ENCODE data around the gene CTNNAL1. TPM values are rescaled to one million over a fixed set of nuclear protein-coding genes. Genes with fewer than 3 reads are reported as not detected.
"Not testable (repeated sequence)": the region's sequence is repeated elsewhere in the genome, so short reads cannot be mapped to it uniquely, and the experiment has no call there.

Gene CTNNAL1
- total RNA-seq, 6 experiments from 2014 or later, result 12.0 to 26.4 (median 20.3) TPM

DNA sequence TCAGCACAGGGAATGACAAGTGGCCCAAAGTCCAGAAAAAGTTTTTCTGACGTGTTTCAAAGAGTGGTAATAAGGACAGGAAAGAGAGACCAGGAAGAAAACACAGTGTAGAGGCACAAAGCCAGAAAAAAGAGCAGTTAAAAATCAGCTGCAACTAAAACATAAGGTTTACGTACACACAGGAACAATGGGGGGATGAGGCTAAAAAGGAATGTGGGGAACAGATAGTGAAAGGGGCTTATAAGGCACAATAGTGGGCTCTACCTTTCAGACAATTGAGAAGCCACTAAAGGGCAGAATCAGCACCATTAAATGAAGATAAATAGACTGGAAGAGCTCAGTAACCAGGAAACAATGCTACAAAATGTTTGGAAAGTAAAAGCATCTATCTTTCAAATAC, 84.9 kb downstream of the CTNNAL1 start:
- WGBS (ENCODE audit: insufficient coverage, low coverage, low lambda C conversion rate, missing lambda C conversion rate), result 93% methylated on average over 2 of the region's 2 CpGs
- no peak for ATAC-seq

DNA sequence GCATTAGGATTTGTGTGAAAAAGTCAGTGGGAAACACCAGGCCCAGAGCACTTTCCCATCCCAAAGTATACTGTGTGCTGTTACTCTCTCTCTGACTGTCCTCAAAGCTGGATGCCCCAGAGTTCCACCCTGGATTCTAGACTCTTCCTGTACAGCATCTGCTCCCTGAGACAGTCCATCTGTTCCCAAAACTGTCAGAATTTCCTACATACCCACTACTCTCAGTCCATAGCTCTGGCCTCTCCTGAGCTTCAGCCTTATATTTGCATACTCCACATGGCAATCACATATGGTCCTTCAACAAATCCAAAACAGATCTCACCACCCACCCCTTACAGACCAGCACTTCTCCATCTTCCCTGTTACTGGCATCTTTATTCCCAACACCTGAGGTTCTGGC, 88.8 kb downstream of the CTNNAL1 start:
- no peak for DNase-seq
- Histone ChIP-seq H3K9me3 (no peaks in the 10 kb centered on the region), H3K27ac (no peak overlapping the region), H3K4me1 (peaks cover 0 to 7% (median 2%) of the 10 kb centered on the region in 4 donors), H3K27me3 (no peaks in the 10 kb centered on the region), H3K36me3 (peaks cover 0 to 69% (median 13%) of the 10 kb centered on the region in 4 donors), H3K4me3 (no peak overlapping the region)
- no peak for ATAC-seq
- intact Hi-C loops (cut with DNase I), result no loop called here
- TF ChIP-seq POLR2A (IDR thresholded peaks at IDR 0.05), result no peak
- TF ChIP-seq, protein P1, sequence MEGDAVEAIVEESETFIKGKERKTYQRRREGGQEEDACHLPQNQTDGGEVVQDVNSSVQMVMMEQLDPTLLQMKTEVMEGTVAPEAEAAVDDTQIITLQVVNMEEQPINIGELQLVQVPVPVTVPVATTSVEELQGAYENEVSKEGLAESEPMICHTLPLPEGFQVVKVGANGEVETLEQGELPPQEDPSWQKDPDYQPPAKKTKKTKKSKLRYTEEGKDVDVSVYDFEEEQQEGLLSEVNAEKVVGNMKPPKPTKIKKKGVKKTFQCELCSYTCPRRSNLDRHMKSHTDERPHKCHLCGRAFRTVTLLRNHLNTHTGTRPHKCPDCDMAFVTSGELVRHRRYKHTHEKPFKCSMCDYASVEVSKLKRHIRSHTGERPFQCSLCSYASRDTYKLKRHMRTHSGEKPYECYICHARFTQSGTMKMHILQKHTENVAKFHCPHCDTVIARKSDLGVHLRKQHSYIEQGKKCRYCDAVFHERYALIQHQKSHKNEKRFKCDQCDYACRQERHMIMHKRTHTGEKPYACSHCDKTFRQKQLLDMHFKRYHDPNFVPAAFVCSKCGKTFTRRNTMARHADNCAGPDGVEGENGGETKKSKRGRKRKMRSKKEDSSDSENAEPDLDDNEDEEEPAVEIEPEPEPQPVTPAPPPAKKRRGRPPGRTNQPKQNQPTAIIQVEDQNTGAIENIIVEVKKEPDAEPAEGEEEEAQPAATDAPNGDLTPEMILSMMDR (IDR thresholded peaks at IDR 0.05), result no peak

More for the DNA sequence above, 84.9 kb downstream of the CTNNAL1 start:
- H3K4me3 ChIP-seq, result no peak overlapping the region
- no peak for TF ChIP-seq POLR2A (IDR thresholded peaks at IDR 0.05)
- TF ChIP-seq, protein P1 (IDR thresholded peaks at IDR 0.05), result no peak
- no peak for DNase-seq
- H3K4me1 ChIP-seq, result peaks cover 0 to 9% (median 4%) of the 10 kb centered on the region in 4 donors
- intact Hi-C loops (cut with DNase I), result no loop called here
- H3K27me3 ChIP-seq, result no peaks in the 10 kb centered on the region
- no peak overlapping the region for H3K27ac ChIP-seq
- no peaks in the 10 kb centered on the region for H3K9me3 ChIP-seq
- peaks cover 0 to 60% (median 11%) of the 10 kb centered on the region in 4 donors for H3K36me3 ChIP-seq

DNA sequence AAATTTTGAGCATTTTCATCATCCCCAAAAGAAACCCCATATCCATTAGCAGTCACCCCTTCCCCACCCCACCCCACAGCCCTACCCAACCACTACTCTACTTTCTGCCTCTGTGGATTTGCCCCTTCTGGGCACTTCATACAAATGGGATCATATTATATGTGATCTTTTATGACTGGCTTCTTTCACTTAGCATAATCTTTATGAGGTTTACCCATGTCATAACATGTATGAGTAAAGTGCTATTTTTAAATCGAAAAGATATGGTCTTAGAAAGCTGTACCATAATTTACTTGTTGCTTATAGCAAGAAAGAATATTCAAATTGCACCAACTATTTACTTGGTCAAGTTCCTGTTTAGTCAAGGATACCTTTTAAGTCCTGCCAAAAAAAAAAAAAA, 92.1 kb downstream of the CTNNAL1 start:
- H3K27me3 ChIP-seq, result no peaks in the 10 kb centered on the region
- peaks cover 0 to 59% (median 8%) of the 10 kb centered on the region in 4 donors for H3K36me3 ChIP-seq
- no peaks in the 10 kb centered on the region for H3K9me3 ChIP-seq
- H3K4me3 ChIP-seq, result no peak overlapping the region
- no peak for TF ChIP-seq POLR2A (IDR thresholded peaks at IDR 0.05)
- TF ChIP-seq, protein P1 (IDR thresholded peaks at IDR 0.05), result no peak
- DNase-seq (no peak), ATAC-seq (no peak)
- H3K4me1 ChIP-seq, result peaks cover 0 to 13% (median 2%) of the 10 kb centered on the region in 4 donors
- intact Hi-C loops (cut with DNase I), result no loop called here
- no peak overlapping the region for H3K27ac ChIP-seq
- 67% methylated on average over 1 of the region's 1 CpG for WGBS (ENCODE audit: insufficient coverage, low coverage, low lambda C conversion rate, missing lambda C conversion rate)

DNA sequence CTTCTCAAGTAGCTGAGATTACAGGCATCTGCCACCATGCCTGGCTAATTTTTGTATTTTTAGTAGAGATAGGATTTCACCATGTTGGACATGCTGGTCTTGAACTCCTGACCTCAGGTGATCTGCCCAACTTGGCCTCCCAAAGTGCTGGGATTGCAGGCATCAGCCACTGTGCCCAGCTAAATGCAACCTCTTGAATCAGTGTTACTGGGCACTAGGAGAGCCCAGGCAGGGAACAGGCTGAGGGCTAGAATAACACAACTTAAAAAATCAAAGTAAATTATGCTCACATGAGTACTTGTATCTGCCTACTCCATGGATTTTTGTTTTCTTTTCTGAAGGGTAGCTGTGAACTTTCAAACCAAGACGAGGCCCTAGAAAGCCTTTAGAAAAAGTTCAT, 92.9 kb downstream of the CTNNAL1 start:
- H3K27me3 ChIP-seq; intact Hi-C loops (cut with DNase I); ATAC-seq; H3K9me3 ChIP-seq; H3K4me3 ChIP-seq; DNase-seq: not testable (repeated sequence)
- Histone ChIP-seq H3K36me3 (peaks cover 0 to 59% (median 7%) of the 10 kb centered on the region in 4 donors), H3K4me1 (peaks cover 0 to 13% (median 2%) of the 10 kb centered on the region in 4 donors), H3K27ac (peak overlapping the region in 1 of 3 donors; percentile 56)
- 90% methylated on average over 1 of the region's 1 CpG for WGBS (ENCODE audit: insufficient coverage, low coverage, low lambda C conversion rate, missing lambda C conversion rate)

DNA sequence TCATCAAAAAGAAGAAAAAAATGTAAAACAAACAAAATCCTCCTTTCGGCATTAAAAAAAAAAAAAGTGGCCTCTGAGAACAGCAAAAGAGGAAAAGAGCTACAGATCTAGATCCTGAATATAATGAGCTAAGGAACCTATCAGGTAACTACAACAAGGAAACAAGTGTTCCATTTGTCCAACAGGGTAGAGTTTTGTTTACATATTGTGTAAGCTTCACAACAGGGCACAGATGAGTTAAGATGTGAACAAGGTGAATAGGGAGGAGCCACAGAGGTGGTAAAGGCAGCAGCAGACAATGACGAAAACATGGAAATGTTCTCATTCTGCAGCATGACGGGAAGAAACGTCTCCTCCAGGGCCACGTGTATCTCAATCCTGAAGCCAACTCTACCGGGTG, 93.8 kb downstream of the CTNNAL1 start:
- H3K36me3 ChIP-seq, result peaks cover 0 to 61% (median 9%) of the 10 kb centered on the region in 4 donors
- H3K27ac ChIP-seq, result peak overlapping the region in 1 of 3 donors; percentile 56
- intact Hi-C loops (cut with DNase I), result no loop called here
- H3K4me3 ChIP-seq, result no peak overlapping the region
- peak; percentile 97 to 99 (median 98) for ATAC-seq
- H3K9me3 ChIP-seq, result no peaks in the 10 kb centered on the region
- peaks cover 0 to 13% (median 2%) of the 10 kb centered on the region in 4 donors for H3K4me1 ChIP-seq
- no peak for DNase-seq
- 31% methylated on average over 6 of the region's 6 CpGs for WGBS (ENCODE audit: insufficient coverage, low coverage, low lambda C conversion rate, missing lambda C conversion rate)
- no peaks in the 10 kb centered on the region for H3K27me3 ChIP-seq
- TF ChIP-seq, protein P1 (IDR thresholded peaks at IDR 0.05), result no peak

Data from right lobe of liver (tissue), 6 donors.